IMR-90 (cell line): ENCODE measurements around the gene ANTXR1. TPM values are rescaled to one million over a fixed set of nuclear protein-coding genes. Genes with fewer than 3 reads are reported as not detected.
A peak's percentile ranks its signal among the peaks of the same experiment; 100 is the strongest.

Experiments
- ATAC-seq: fragments of 200-7000 bp; cut with Tn5 transposase; 2 replicates; pipeline ENCODE4 v1.9.1; 2020; ENCODE audit warnings: low read depth, mild to moderate bottlenecking, moderate library complexity
- BruUV-seq: library from RNA; stranded (reverse); fragments of 400-500 nt; replicated peaks from 2 replicates; lab custom pipeline; 2021; lab: Mats Ljungman, UMichigan
- CTCF ChIA-PET: fragments of 300-600 bp; formaldehyde crosslinking; extraction: SDS; loops from one replicate; lab custom pipeline; 2021; ENCODE audit warnings: antibody characterized with exemption; lab: Yijun Ruan, JAX
- POLR2A ChIA-PET: fragments of 300-600 bp; sonication (Branson Sonifier 250); formaldehyde crosslinking; loops from one replicate; lab custom pipeline; 2022; ENCODE audit warnings: antibody characterized with exemption; ENCODE audit not compliant: unreplicated experiment; lab: Charles Lee
- DNase-seq: peaks from one replicate; pipeline ENCODE4 v3.0.0; 2013
- H2AFZ ChIP-seq: replicated peaks from 2 replicates; pipeline ENCODE3; 2013; ENCODE audit warnings: low read length, mild to moderate bottlenecking; ENCODE audit not compliant: poor library complexity
- H2AK5ac ChIP-seq: 2 replicates; pipeline ENCODE4 v1.6.1; 2013; ENCODE audit warnings: low read depth, low read length, inconsistent platforms
- H2AK9ac ChIP-seq: replicated peaks from 2 replicates; pipeline ENCODE3; 2013; ENCODE audit warnings: mild to moderate bottlenecking, low read depth, low read length, moderate library complexity; ENCODE audit not compliant: poor library complexity
- H2BK120ac ChIP-seq: 2 replicates; pipeline ENCODE4 v1.6.1; 2013; ENCODE audit warnings: low read depth, low read length, inconsistent platforms
- H2BK15ac ChIP-seq: 3 replicates; pipeline ENCODE4 v1.6.1; 2013; ENCODE audit warnings: low read depth, low read length, inconsistent platforms
- H2BK20ac ChIP-seq: 2 replicates; pipeline ENCODE4 v1.6.1; 2013; ENCODE audit warnings: low read depth, mild to moderate bottlenecking, inconsistent platforms, low read length, moderate library complexity
- H2BK5ac ChIP-seq: 2 replicates; pipeline ENCODE4 v1.6.1; 2013; ENCODE audit warnings: mild to moderate bottlenecking, low read depth, low read length, inconsistent platforms; ENCODE audit not compliant: poor library complexity, severe bottlenecking
- H3K14ac ChIP-seq: replicated peaks from 2 replicates; pipeline ENCODE4 v1.6.1; 2013; ENCODE audit warnings: low read depth, low read length, inconsistent platforms
- H3K18ac ChIP-seq: 2 replicates; pipeline ENCODE4 v1.6.1; 2013; ENCODE audit warnings: low read depth, low read length, control low read depth
- H3K23ac ChIP-seq: 2 replicates; pipeline ENCODE4 v1.6.1; 2013; ENCODE audit warnings: low read depth, low read length, inconsistent platforms
- H3K27ac ChIP-seq: 2 replicates; pipeline ENCODE4 v1.5.1; 2013; ENCODE audit warnings: mild to moderate bottlenecking, control low read depth, low read length; ENCODE audit not compliant: insufficient read depth
- H3K27me3 ChIP-seq: 2 replicates; pipeline ENCODE4 v1.6.1; 2013; ENCODE audit warnings: low read length; ENCODE audit not compliant: control insufficient read depth, insufficient read depth
- H3K36me3 ChIP-seq: 2 replicates; pipeline ENCODE4 v1.6.1; 2013; ENCODE audit warnings: low read length, mixed read lengths; ENCODE audit not compliant: control insufficient read depth, insufficient read depth
- H3K4ac ChIP-seq: 2 replicates; pipeline ENCODE4 v1.6.1; 2013; ENCODE audit warnings: low read depth, low read length, inconsistent platforms
- H3K4me1 ChIP-seq: 2 replicates; pipeline ENCODE4 v1.6.1; 2013; ENCODE audit warnings: low read length, mixed read lengths; ENCODE audit not compliant: control insufficient read depth, insufficient read depth
- H3K4me2 ChIP-seq: 2 replicates; pipeline ENCODE4 v1.6.1; 2013; ENCODE audit warnings: low read depth, mild to moderate bottlenecking, control low read depth, low read length, moderate library complexity
- H3K4me3 ChIP-seq: 2 replicates; pipeline ENCODE4 v1.5.1; 2013; ENCODE audit warnings: low read depth, mild to moderate bottlenecking, control low read depth, low read length, moderate library complexity; ENCODE audit not compliant: insufficient read depth
- H3K56ac ChIP-seq: 2 replicates; pipeline ENCODE4 v1.6.1; 2013; ENCODE audit warnings: low read length, inconsistent platforms; ENCODE audit not compliant: insufficient read depth; ENCODE audit errors: extremely low read depth
- H3K79me1 ChIP-seq, 2 experiments: 2 replicates each; pipeline ENCODE4 v1.6.1; 2013; ENCODE audit warnings: low read length in 2 of 2, inconsistent platforms in 1 of 2, low read depth in 1 of 2
- H3K9ac ChIP-seq: 2 replicates; pipeline ENCODE4 v1.6.1; 2013; ENCODE audit warnings: low read depth, low read length, control low read depth
- H3K9me1 ChIP-seq: 2 replicates; pipeline ENCODE4 v1.6.1; 2013; ENCODE audit warnings: low read length, inconsistent platforms; ENCODE audit not compliant: insufficient read depth
- H3K9me3 ChIP-seq: 2 replicates; pipeline ENCODE4 v1.6.1; 2013; ENCODE audit warnings: low read length; ENCODE audit not compliant: control insufficient read depth, insufficient read depth
- H4K20me1 ChIP-seq: 2 replicates; pipeline ENCODE4 v1.6.1; 2013; ENCODE audit warnings: low read length, inconsistent platforms; ENCODE audit not compliant: insufficient read depth
- H4K5ac ChIP-seq: 2 replicates; pipeline ENCODE4 v1.6.1; 2013; ENCODE audit warnings: mild to moderate bottlenecking, low read depth, low read length, control low read depth
- H4K8ac ChIP-seq, 2 experiments: 2 replicates each; pipeline ENCODE4 v1.6.1; 2013; ENCODE audit warnings: low read depth in 2 of 2, low read length in 2 of 2, control low read depth in 1 of 2, inconsistent platforms in 1 of 2
- H4K91ac ChIP-seq: 2 replicates; pipeline ENCODE4 v1.6.1; 2013; ENCODE audit warnings: low read depth, low read length, inconsistent platforms; ENCODE audit not compliant: insufficient read depth
- CEBPB ChIP-seq: IDR thresholded peaks from 2 replicates; pipeline ENCODE4 v1.6.1; 2012; ENCODE audit warnings: low read depth, low read length, improper control_type of control experiment
- FOS ChIP-seq: fragments of 150-350 bp; IDR thresholded peaks from 2 replicates; pipeline ENCODE4 v1.6.1; 2016; ENCODE audit warnings: low read depth, low read length
- MAFK ChIP-seq: IDR thresholded peaks from 2 replicates; pipeline ENCODE4 v1.6.1; 2012; ENCODE audit warnings: low read depth, low read length, improper control_type of control experiment
- MAZ ChIP-seq: IDR thresholded peaks from 2 replicates; pipeline ENCODE4 v1.6.1; 2012; ENCODE audit warnings: low read depth, mild to moderate bottlenecking, low read length, improper control_type of control experiment, moderate library complexity, borderline replicate concordance
- MXI1 ChIP-seq: IDR thresholded peaks from 2 replicates; pipeline ENCODE4 v1.6.1; 2012; ENCODE audit warnings: low read depth, mild to moderate bottlenecking, low read length, moderate library complexity, borderline replicate concordance
- NFE2L2 ChIP-seq: fragments of 150-350 bp; IDR thresholded peaks from 2 replicates; pipeline ENCODE4 v1.6.1; 2016; ENCODE audit warnings: low read depth, mild to moderate bottlenecking, low read length
- RAD21 ChIP-seq: IDR thresholded peaks from 2 replicates; pipeline ENCODE4 v1.6.1; 2012; ENCODE audit warnings: low read length, improper control_type of control experiment
- RCOR1 ChIP-seq: IDR thresholded peaks from 2 replicates; pipeline ENCODE4 v1.6.1; 2012; ENCODE audit warnings: mild to moderate bottlenecking, low read length, improper control_type of control experiment; ENCODE audit not compliant: insufficient replicate concordance
- RFX5 ChIP-seq: IDR thresholded peaks from 2 replicates; pipeline ENCODE4 v1.8.0; 2012; ENCODE audit warnings: low read depth, mild to moderate bottlenecking, low read length, moderate library complexity
- SMC3 ChIP-seq: fragments of 150-350 bp; IDR thresholded peaks from 2 replicates; pipeline ENCODE4 v1.6.1; 2016; ENCODE audit warnings: low read depth, mild to moderate bottlenecking, antibody characterized with exemption, low read length, moderate library complexity
- WGBS, 2 experiments: methylation state at CpG; one replicate each; pipeline versions ENCODE4 v1.1.5 to v1.1.7; 2013; ENCODE audit warnings: missing lambda C conversion rate in 2 of 2; ENCODE audit not compliant: insufficient read length in 1 of 2; ENCODE audit errors: extremely low coverage in 2 of 2; 5-methylcytosine and 5-hydroxymethylcytosine counted together
- dilution Hi-C: fragments of 300-500 bp; cut with HindIII; formaldehyde crosslinking; loops from one replicate; pipeline ENCODE4 v1.14.3; 2018; ENCODE audit warnings: low sequenced_read_pairs; ENCODE audit not compliant: unreplicated experiment
- in situ Hi-C: fragments of 300-500 bp; cut with MboI; formaldehyde crosslinking; loops from 3 replicates; pipeline ENCODE4 v1.14.3; 2019; ENCODE audit warnings: low sequenced_read_pairs, inconsistent platforms, mixed read lengths
- intact Hi-C: fragments of 100-400 bp; cut with micrococcal nuclease; formaldehyde crosslinking; loops from 2 replicates; pipeline ENCODE4 v1.10.0; 2022
- polyA plus RNA-seq, 3 experiments: library from polyadenylated mRNA; depleted of rRNA; stranded (reverse); fragments of >200 nt; gene quantifications; 2 replicates each; pipeline ENCODE4 v1.2.3, GENCODE V29; 2012; ENCODE audit warnings: low replicate concordance in 1 of 3
- total RNA-seq: library from RNA; depleted of rRNA; stranded (reverse); fragments of >200 nt; gene quantifications from 2 replicates; pipeline ENCODE4 v1.2.3, GENCODE V29; 2012
- TF ChIP-seq, protein P1 (sequence below): fragments of 150-350 bp; IDR thresholded peaks from 2 replicates; pipeline ENCODE4 v1.6.1; 2016; ENCODE audit warnings: low read depth, mild to moderate bottlenecking, low read length, moderate library complexity, borderline replicate concordance

ANTXR1 gene
- total and polyA plus RNA-seq, 2 of the 4 experiments (the other 2 are of a cell fraction), result 27.2 to 36.9 TPM

- TF ChIP-seq RFX5, result no peak
- TF ChIP-seq SMC3, result peak; percentile 7; the same call in 1 of the 2 replicates
These were observed 225.6 kb downstream of the ANTXR1 start (continued) for GRCh38 chr2:69238449-69239031.

DNA sequence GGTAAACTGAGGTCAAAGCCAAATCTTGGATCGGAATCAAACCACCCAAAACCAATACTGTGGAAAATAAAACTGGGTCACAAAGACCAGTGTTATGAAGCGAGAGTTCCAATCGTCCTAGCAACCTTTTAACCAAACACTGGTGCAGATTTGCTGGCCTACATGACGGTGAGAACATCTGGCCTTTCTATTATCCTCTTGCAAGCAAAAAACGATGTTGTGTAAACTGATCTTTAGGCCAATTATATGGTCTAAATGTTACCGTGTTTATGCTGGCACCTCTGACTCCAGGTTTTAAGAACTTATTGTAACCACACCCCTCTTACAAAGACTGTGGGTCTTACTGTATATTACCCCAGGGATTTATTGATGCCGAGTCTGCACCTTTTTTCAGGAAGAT lies 228.1 kb downstream of the ANTXR1 start:
- no peak overlapping the region for H2AK9ac ChIP-seq
- TF ChIP-seq RAD21 (no peak), MAZ (no peak), NFE2L2 (no peak), SMC3 (no peak), RCOR1 (no peak), FOS (no peak), CEBPB (no peak), MXI1 (no peak), MAFK (no peak)
- TF ChIP-seq, protein P1, sequence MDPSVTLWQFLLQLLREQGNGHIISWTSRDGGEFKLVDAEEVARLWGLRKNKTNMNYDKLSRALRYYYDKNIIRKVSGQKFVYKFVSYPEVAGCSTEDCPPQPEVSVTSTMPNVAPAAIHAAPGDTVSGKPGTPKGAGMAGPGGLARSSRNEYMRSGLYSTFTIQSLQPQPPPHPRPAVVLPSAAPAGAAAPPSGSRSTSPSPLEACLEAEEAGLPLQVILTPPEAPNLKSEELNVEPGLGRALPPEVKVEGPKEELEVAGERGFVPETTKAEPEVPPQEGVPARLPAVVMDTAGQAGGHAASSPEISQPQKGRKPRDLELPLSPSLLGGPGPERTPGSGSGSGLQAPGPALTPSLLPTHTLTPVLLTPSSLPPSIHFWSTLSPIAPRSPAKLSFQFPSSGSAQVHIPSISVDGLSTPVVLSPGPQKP, result no peak
- H3K9ac ChIP-seq, result no peak overlapping the region
- peaks cover 21 to 57% of the 10 kb centered on the region in 2 experiments; a peak in 3 of 4 replicates for H3K79me1 ChIP-seq
- H3K4me1 ChIP-seq, result peaks cover 42% of the 10 kb centered on the region
- H3K36me3 ChIP-seq, result peaks cover 41% of the 10 kb centered on the region
- H4K20me1 ChIP-seq, result no peaks in the 10 kb centered on the region
- DNase-seq (no peak), ATAC-seq (no peak)
- H3K56ac ChIP-seq, result no peak overlapping the region
- POLR2A ChIA-PET, result no interaction called here
- peaks cover 40% of the 10 kb centered on the region for H3K9me1 ChIP-seq
- H3K27me3 ChIP-seq, result no peaks in the 10 kb centered on the region
- peak overlapping the region; percentile 96 for H2BK120ac ChIP-seq
- H2AK5ac ChIP-seq, result peak overlapping the region; percentile 20
- in situ Hi-C loops, result no loop called here
- H2BK20ac ChIP-seq, result peak overlapping the region; percentile 65
- CTCF ChIA-PET, result interaction anchor here (1.4 kb wide), 1 partner anchor 24 kb away, joined by 4 read pairs; no protein-coding TSS in a partner anchor
- H3K14ac ChIP-seq, result peak overlapping the region; percentile 5; the same call in 1 of the 2 replicates
- H3K4ac ChIP-seq, result peak overlapping the region; percentile 96; the same call in 1 of the 2 replicates
- H3K9me3 ChIP-seq, result no peaks in the 10 kb centered on the region
- H2BK5ac ChIP-seq, result no peak overlapping the region
- peak overlapping the region; percentile 44; the same call in 1 of the 2 replicates for H3K27ac ChIP-seq
- H2BK15ac ChIP-seq, result peak overlapping the region; percentile 98; the same call in 2 of the 3 replicates
- H2AFZ ChIP-seq, result no peak overlapping the region
- intact Hi-C loops, result loop anchor here (5.0 kb wide), 1 partner anchor 66 kb away; no protein-coding TSS in a partner anchor
- H4K5ac ChIP-seq, result peak overlapping the region; percentile 100; the same call in 1 of the 2 replicates
- no peak overlapping the region for H3K23ac ChIP-seq
- peak overlapping the region; percentile 16 for H4K91ac ChIP-seq
- H3K18ac ChIP-seq, result peak overlapping the region; percentile 100
- no peak overlapping the region for H3K4me3 ChIP-seq
- dilution Hi-C loops, result no loop called here
- H3K4me2 ChIP-seq, result no peak overlapping the region
- BruUV-seq, result no TSS peak
- peak overlapping the region; percentile 89 to 93 for H4K8ac ChIP-seq
- WGBS, 2 experiments, result no CpG with 5 or more reads among the region's 7 CpGs
